Lung (tissue), 10 donors: ENCODE measurements around the gene AKAP13. TPM values are rescaled to one million over a fixed set of nuclear protein-coding genes. Genes with fewer than 3 reads are reported as not detected.
"Not testable (repeated sequence)": the region's sequence is repeated elsewhere in the genome, so short reads cannot be mapped to it uniquely, and the experiment has no call there.

Source experiments
- ATAC-seq: fragments of 200-7000 bp; cut with Tn5 transposase; one replicate; pipeline ENCODE4 v1.9.1; 2020; ENCODE audit warnings: moderate number of reproducible peaks; ENCODE audit not compliant: insufficient read depth, low FRiP score
- DNase-seq, 3 donors: peaks; one replicate each; pipeline ENCODE4 v3.0.0-alpha.2; 2013 to 2017
- H3K27ac ChIP-seq, 2 donors: one replicate each; pipeline ENCODE4 v1.5.1; 2013; ENCODE audit warnings: mild to moderate bottlenecking in 2 of 2, moderate library complexity in 2 of 2, control low read depth in 1 of 2, inconsistent platforms in 1 of 2, low read depth in 1 of 2, low read length in 1 of 2
- H3K27me3 ChIP-seq, 3 donors: one replicate each; pipeline ENCODE4 v1.5.1; 2013; ENCODE audit warnings: low read length in 2 of 3; ENCODE audit not compliant: control insufficient read depth in 3 of 3, insufficient read depth in 3 of 3
- H3K36me3 ChIP-seq, 4 donors: one replicate each; pipeline ENCODE4 v1.5.1; 2013; ENCODE audit warnings: low read length in 4 of 4, mild to moderate bottlenecking in 1 of 4, moderate library complexity in 1 of 4; ENCODE audit not compliant: control insufficient read depth in 4 of 4, insufficient read depth in 4 of 4
- H3K4me1 ChIP-seq, 5 donors: one replicate each; pipeline ENCODE4 v1.5.1; 2013; ENCODE audit warnings: low read length in 5 of 5, mild to moderate bottlenecking in 2 of 5, moderate library complexity in 1 of 5; ENCODE audit not compliant: control insufficient read depth in 5 of 5, insufficient read depth in 5 of 5
- H3K4me3 ChIP-seq: one replicate; pipeline ENCODE4 v1.5.1; 2013; ENCODE audit warnings: mild to moderate bottlenecking, control low read depth, moderate library complexity
- H3K9ac ChIP-seq, 2 donors: one replicate each; pipeline ENCODE4 v1.5.1; 2013; ENCODE audit warnings: low read length in 2 of 2, control low read depth in 1 of 2; ENCODE audit not compliant: insufficient read depth in 1 of 2
- H3K9me3 ChIP-seq, 4 donors: one replicate each; pipeline ENCODE4 v1.5.1; 2013; ENCODE audit warnings: low read length in 3 of 4, mild to moderate bottlenecking in 1 of 4, moderate library complexity in 1 of 4; ENCODE audit not compliant: control insufficient read depth in 4 of 4, insufficient read depth in 3 of 4
- WGBS, 2 donors: extraction: QIAGEN DNeasy Blood & Tissue Kit; methylation state at CpG; one replicate each; pipeline ENCODE4 v1.1.7; 2013; 5-methylcytosine and 5-hydroxymethylcytosine counted together
- polyA plus RNA-seq, 2 donors: library from polyadenylated mRNA; stranded (reverse); fragments of 200-250 nt; gene quantifications; one replicate each; pipeline ENCODE4 v1.2.1, GENCODE V29; 2013
- total RNA-seq, 2 donors: library from RNA; depleted of rRNA in 1 of 2; stranded (reverse); fragments of >200 nt in 1 of 2; gene quantifications; one replicate each; pipeline ENCODE4 v1.2.1, GENCODE V29; 2014 to 2021
- donor health status: Bipolar disorder and iron deficiency.
- donor health status: healthy.
- donor health status: DM: yes; HTN: yes; CAD: no.

AKAP13 gene
- total and polyA plus RNA-seq, 4 donors: 102 to 1,115 (median 259) TPM

- Histone ChIP-seq H3K4me1 (peaks cover 0 to 25% (median 3%) of the 10 kb centered on the region in 5 donors), H3K27ac (peak overlapping the region in 1 of 2 donors; percentile 40)
- H3K36me3 ChIP-seq, DNase-seq, H3K4me3 ChIP-seq, H3K27me3 ChIP-seq, H3K9me3 ChIP-seq, H3K9ac ChIP-seq: not testable (repeated sequence)
- ATAC-seq: peak; percentile 28
- WGBS, 2 donors: 43 to 62% methylated on average over 5 of the region's 5 CpGs
Observed at GRCh38 chr15:85343443-85343842, 37.0 kb upstream of the AKAP13 start.

- H3K27me3 ChIP-seq, H3K9ac ChIP-seq, H3K9me3 ChIP-seq, H3K36me3 ChIP-seq, ATAC-seq, H3K4me3 ChIP-seq, DNase-seq: not testable (repeated sequence)
- WGBS, 2 donors: 81 to 97% methylated on average over 1 of the region's 1 CpG
- H3K4me1 ChIP-seq: peaks cover 0 to 28% (median 3%) of the 10 kb centered on the region in 5 donors
- peak overlapping the region in 1 of 2 donors; percentile 33 for H3K27ac ChIP-seq
Observed at GRCh38 chr15:85344241-85344640, 36.2 kb upstream of the AKAP13 start.

- peaks cover 0 to 27% (median 3%) of the 10 kb centered on the region in 5 donors for H3K4me1 ChIP-seq
- DNase-seq: peak in 2 of 3 donors; percentile 74 to 87
- not testable (repeated sequence) for H3K9ac ChIP-seq, H3K27me3 ChIP-seq, H3K9me3 ChIP-seq, H3K4me3 ChIP-seq, H3K36me3 ChIP-seq
- H3K27ac ChIP-seq: peak overlapping the region in 1 of 2 donors; percentile 73
- peak; percentile 76 for ATAC-seq
- WGBS, 2 donors: 67 to 81% methylated on average over 6 of the region's 6 CpGs
Observed at GRCh38 chr15:85344653-85345114, 35.7 kb upstream of the AKAP13 start.

GRCh38 chr15:85345196-85345918, 35.0 kb upstream of the AKAP13 start:
- ATAC-seq, H3K36me3 ChIP-seq, H3K9ac ChIP-seq, H3K27me3 ChIP-seq, H3K9me3 ChIP-seq, H3K4me3 ChIP-seq: not testable (repeated sequence)
- Histone ChIP-seq H3K27ac (peak overlapping the region; percentile 67 to 73), H3K4me1 (peaks cover 0 to 24% (median 3%) of the 10 kb centered on the region in 5 donors)
- DNase-seq: peak in 2 of 3 donors; percentile 58 to 70
- 90 to 93% methylated on average over 4 of the region's 4 CpGs for WGBS, 2 donors

GRCh38 chr15:85346462-85347084, 33.8 kb upstream of the AKAP13 start:
- 94 to 95% methylated on average over 1 of the region's 1 CpG for WGBS, 2 donors
- Histone ChIP-seq H3K27ac (peak overlapping the region; percentile 47 to 80), H3K4me1 (peaks cover 0 to 20% (median 3%) of the 10 kb centered on the region in 5 donors)
- not testable (repeated sequence) for DNase-seq, H3K36me3 ChIP-seq, H3K27me3 ChIP-seq, H3K9ac ChIP-seq, H3K4me3 ChIP-seq, H3K9me3 ChIP-seq, ATAC-seq

GRCh38 chr15:85347264-85348047, 32.9 kb upstream of the AKAP13 start:
- not testable (repeated sequence) for DNase-seq, H3K9me3 ChIP-seq, H3K36me3 ChIP-seq, ATAC-seq, H3K4me3 ChIP-seq, H3K27me3 ChIP-seq, H3K9ac ChIP-seq
- Histone ChIP-seq H3K4me1 (peaks cover 0 to 20% (median 3%) of the 10 kb centered on the region in 5 donors), H3K27ac (peak overlapping the region in 1 of 2 donors; percentile 80)
- 81 to 84% methylated on average over 5 of the region's 5 CpGs for WGBS, 2 donors

- ATAC-seq: not testable (repeated sequence)
- peak in 1 of 3 donors; percentile 43 for DNase-seq
Observed at GRCh38 chr15:85348048-85348766, 32.2 kb upstream of the AKAP13 start.

More at GRCh38 chr15:85348048-85348766, 32.2 kb upstream of the AKAP13 start:
- H3K36me3 ChIP-seq, H3K27me3 ChIP-seq, H3K9me3 ChIP-seq, H3K4me3 ChIP-seq, H3K9ac ChIP-seq: not testable (repeated sequence)
- 81 to 85% methylated on average over 8 of the region's 8 CpGs for WGBS, 2 donors
- Histone ChIP-seq H3K4me1 (peaks cover 0 to 20% (median 3%) of the 10 kb centered on the region in 5 donors), H3K27ac (peak overlapping the region in 1 of 2 donors; percentile 80)
